GM23338 (cell line): ENCODE measurements around the gene NFKB2. TPM values are rescaled to one million over a fixed set of nuclear protein-coding genes. Genes with fewer than 3 reads are reported as not detected.
A peak's percentile ranks its signal among the peaks of the same experiment; 100 is the strongest.

ENCODE experiments used
- ATAC-seq: fragments of 200-7000 bp; cut with Tn5 transposase; 3 replicates; pipeline ENCODE4 v1.9.1; 2020
- DNase-seq: peaks from one replicate; pipeline ENCODE4 v3.0.0-alpha.2; 2015; ENCODE audit warnings: low spot score
- H2AFZ ChIP-seq: fragments of 200-600 bp; sonication (generic); 2 replicates; pipeline ENCODE4 v1.8.0; 2016; ENCODE audit warnings: antibody characterized with exemption, mild to moderate bottlenecking, moderate library complexity
- H3F3A ChIP-seq: fragments of 200-600 bp; sonication (generic); replicated peaks from 2 replicates; pipeline ENCODE4 v1.8.0; 2017; ENCODE audit warnings: antibody characterized with exemption, mixed run types, low read depth
- H3K27ac ChIP-seq: fragments of 200-600 bp; sonication (generic); 2 replicates; pipeline ENCODE4 v1.6.1; 2016; ENCODE audit warnings: low read depth
- H3K27me3 ChIP-seq: fragments of 200-600 bp; sonication (generic); 2 replicates; pipeline ENCODE4 v1.8.0; 2016; ENCODE audit warnings: mild to moderate bottlenecking, mixed run types, moderate library complexity; ENCODE audit not compliant: insufficient read depth
- H3K36me3 ChIP-seq: fragments of 200-600 bp; sonication (generic); 2 replicates; pipeline ENCODE4 v1.8.0; 2016; ENCODE audit warnings: mild to moderate bottlenecking; ENCODE audit not compliant: insufficient read depth
- H3K4me1 ChIP-seq: fragments of 200-600 bp; sonication (generic); 2 replicates; pipeline ENCODE4 v1.8.0; 2016; ENCODE audit warnings: mild to moderate bottlenecking, moderate library complexity; ENCODE audit not compliant: insufficient read depth
- H3K4me2 ChIP-seq: fragments of 200-600 bp; sonication (generic); 2 replicates; pipeline ENCODE4 v1.7.1; 2017; ENCODE audit warnings: mixed run types
- H3K4me3 ChIP-seq: fragments of 200-600 bp; sonication (generic); 2 replicates; pipeline ENCODE4 v1.6.1; 2016; ENCODE audit warnings: mixed run types
- H3K79me2 ChIP-seq: fragments of 200-600 bp; sonication (generic); replicated peaks from 2 replicates; pipeline ENCODE4 v1.8.0; 2017; ENCODE audit warnings: mild to moderate bottlenecking; ENCODE audit not compliant: insufficient read depth
- H3K9me2 ChIP-seq: fragments of 200-600 bp; sonication (generic); 2 replicates; pipeline ENCODE4 v1.8.0; 2017; ENCODE audit not compliant: insufficient read depth
- H4K20me1 ChIP-seq: fragments of 200-600 bp; sonication (generic); replicated peaks from 2 replicates; pipeline ENCODE4 v1.8.0; 2017; ENCODE audit warnings: mild to moderate bottlenecking; ENCODE audit not compliant: insufficient read depth
- H3K27ac Mint-ChIP-seq: 2 replicates; pipeline ENCODE4 v1.8.0; 2020; ENCODE audit warnings: inconsistent platforms, mild to moderate bottlenecking, moderate library complexity, mixed read lengths
- H3K27me3 Mint-ChIP-seq: 3 replicates; pipeline ENCODE4 v1.8.0; 2022; ENCODE audit warnings: low read depth, mild to moderate bottlenecking, moderate library complexity, mixed read lengths, inconsistent platforms; ENCODE audit not compliant: insufficient read depth, poor library complexity
- H3K36me3 Mint-ChIP-seq: 3 replicates; pipeline ENCODE4 v1.8.0; 2021; ENCODE audit warnings: low read depth, mild to moderate bottlenecking, inconsistent platforms, moderate library complexity, mixed read lengths
- H3K4me1 Mint-ChIP-seq: 3 replicates; pipeline ENCODE4 v1.8.0; 2020; ENCODE audit warnings: mild to moderate bottlenecking, inconsistent platforms, mixed read lengths
- H3K4me3 Mint-ChIP-seq: 3 replicates; pipeline ENCODE4 v1.8.0; 2021; ENCODE audit warnings: moderate library complexity, mild to moderate bottlenecking, inconsistent platforms, mixed read lengths
- H3K9me3 Mint-ChIP-seq: 3 replicates; pipeline ENCODE4 v1.8.0; 2020; ENCODE audit warnings: moderate library complexity, mild to moderate bottlenecking, inconsistent platforms, mixed read lengths
- EZH2 ChIP-seq: fragments of 200-600 bp; sonication (generic); IDR thresholded peaks from one replicate; pipeline ENCODE4 v1.8.0; 2017; ENCODE audit warnings: antibody characterized with exemption, mild to moderate bottlenecking, low read depth; ENCODE audit not compliant: unreplicated experiment
- POLR2AphosphoS5 ChIP-seq: IDR thresholded peaks from 2 replicates; pipeline ENCODE4 v1.6.1; 2016; ENCODE audit warnings: antibody characterized with exemption, low read depth
- polyA plus RNA-seq: library from polyadenylated mRNA; unstranded; fragments of >200 nt; fragmentation: Nextera tagmentation; extraction: Ambion mirVana; gene quantifications from 2 replicates; pipeline ENCODE4 v1.2.1, GENCODE V29; 2016
- total RNA-seq: library from RNA; depleted of rRNA; stranded (reverse); fragments of >200 nt; shearing (Covaris generic); gene quantifications from 2 replicates; pipeline ENCODE4 v1.2.3, GENCODE V29; 2014
- TF ChIP-seq, protein P1 (sequence below): fragments of 250-450 bp; sonication (Bioruptor Pico); IDR thresholded peaks from 2 replicates; pipeline ENCODE4 v1.5.0; 2020; ENCODE audit warnings: mild to moderate bottlenecking, moderate library complexity
- TF ChIP-seq, protein P2 (sequence below), 2 experiments: fragments of 200-600 bp in 1 of 2; sonication (generic) in 1 of 2; conservative IDR thresholded peaks; 2 replicates each; pipeline versions ENCODE4 v1.5.1 to v1.6.1; 2016 to 2017; ENCODE audit warnings: antibody characterized with exemption in 2 of 2, low read depth in 2 of 2, mild to moderate bottlenecking in 2 of 2, moderate library complexity in 1 of 2
- TF ChIP-seq, protein P3 (sequence below): IDR thresholded peaks from one replicate; pipeline ENCODE4 v1.6.1; 2018; ENCODE audit warnings: antibody characterized with exemption; ENCODE audit not compliant: unreplicated experiment

NFKB2 gene
- total and polyA plus RNA-seq, 2 experiments from 2014 or later = 6.8 to 29.4 TPM

DNA sequence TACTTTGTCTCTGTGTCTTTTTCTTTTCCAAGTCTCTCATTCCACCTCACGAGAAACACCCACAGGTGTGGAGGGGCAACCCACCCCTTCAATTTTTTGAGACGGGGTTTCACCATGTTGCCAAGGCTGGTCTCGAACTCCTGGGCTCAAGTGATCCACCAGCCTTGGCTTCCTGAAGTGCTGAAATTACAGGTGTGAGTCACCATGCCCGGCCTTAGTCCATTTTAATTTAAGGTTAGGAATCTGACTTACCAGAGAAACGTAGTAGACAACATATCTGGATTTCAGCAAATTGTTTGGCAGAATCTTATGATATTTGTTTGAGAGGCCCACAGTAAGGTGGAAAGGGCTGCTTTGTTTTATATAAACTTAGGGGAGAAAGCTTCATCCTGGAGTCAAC is 3.2 kb upstream of the NFKB2 start (continued):
- TF ChIP-seq, protein P1, sequence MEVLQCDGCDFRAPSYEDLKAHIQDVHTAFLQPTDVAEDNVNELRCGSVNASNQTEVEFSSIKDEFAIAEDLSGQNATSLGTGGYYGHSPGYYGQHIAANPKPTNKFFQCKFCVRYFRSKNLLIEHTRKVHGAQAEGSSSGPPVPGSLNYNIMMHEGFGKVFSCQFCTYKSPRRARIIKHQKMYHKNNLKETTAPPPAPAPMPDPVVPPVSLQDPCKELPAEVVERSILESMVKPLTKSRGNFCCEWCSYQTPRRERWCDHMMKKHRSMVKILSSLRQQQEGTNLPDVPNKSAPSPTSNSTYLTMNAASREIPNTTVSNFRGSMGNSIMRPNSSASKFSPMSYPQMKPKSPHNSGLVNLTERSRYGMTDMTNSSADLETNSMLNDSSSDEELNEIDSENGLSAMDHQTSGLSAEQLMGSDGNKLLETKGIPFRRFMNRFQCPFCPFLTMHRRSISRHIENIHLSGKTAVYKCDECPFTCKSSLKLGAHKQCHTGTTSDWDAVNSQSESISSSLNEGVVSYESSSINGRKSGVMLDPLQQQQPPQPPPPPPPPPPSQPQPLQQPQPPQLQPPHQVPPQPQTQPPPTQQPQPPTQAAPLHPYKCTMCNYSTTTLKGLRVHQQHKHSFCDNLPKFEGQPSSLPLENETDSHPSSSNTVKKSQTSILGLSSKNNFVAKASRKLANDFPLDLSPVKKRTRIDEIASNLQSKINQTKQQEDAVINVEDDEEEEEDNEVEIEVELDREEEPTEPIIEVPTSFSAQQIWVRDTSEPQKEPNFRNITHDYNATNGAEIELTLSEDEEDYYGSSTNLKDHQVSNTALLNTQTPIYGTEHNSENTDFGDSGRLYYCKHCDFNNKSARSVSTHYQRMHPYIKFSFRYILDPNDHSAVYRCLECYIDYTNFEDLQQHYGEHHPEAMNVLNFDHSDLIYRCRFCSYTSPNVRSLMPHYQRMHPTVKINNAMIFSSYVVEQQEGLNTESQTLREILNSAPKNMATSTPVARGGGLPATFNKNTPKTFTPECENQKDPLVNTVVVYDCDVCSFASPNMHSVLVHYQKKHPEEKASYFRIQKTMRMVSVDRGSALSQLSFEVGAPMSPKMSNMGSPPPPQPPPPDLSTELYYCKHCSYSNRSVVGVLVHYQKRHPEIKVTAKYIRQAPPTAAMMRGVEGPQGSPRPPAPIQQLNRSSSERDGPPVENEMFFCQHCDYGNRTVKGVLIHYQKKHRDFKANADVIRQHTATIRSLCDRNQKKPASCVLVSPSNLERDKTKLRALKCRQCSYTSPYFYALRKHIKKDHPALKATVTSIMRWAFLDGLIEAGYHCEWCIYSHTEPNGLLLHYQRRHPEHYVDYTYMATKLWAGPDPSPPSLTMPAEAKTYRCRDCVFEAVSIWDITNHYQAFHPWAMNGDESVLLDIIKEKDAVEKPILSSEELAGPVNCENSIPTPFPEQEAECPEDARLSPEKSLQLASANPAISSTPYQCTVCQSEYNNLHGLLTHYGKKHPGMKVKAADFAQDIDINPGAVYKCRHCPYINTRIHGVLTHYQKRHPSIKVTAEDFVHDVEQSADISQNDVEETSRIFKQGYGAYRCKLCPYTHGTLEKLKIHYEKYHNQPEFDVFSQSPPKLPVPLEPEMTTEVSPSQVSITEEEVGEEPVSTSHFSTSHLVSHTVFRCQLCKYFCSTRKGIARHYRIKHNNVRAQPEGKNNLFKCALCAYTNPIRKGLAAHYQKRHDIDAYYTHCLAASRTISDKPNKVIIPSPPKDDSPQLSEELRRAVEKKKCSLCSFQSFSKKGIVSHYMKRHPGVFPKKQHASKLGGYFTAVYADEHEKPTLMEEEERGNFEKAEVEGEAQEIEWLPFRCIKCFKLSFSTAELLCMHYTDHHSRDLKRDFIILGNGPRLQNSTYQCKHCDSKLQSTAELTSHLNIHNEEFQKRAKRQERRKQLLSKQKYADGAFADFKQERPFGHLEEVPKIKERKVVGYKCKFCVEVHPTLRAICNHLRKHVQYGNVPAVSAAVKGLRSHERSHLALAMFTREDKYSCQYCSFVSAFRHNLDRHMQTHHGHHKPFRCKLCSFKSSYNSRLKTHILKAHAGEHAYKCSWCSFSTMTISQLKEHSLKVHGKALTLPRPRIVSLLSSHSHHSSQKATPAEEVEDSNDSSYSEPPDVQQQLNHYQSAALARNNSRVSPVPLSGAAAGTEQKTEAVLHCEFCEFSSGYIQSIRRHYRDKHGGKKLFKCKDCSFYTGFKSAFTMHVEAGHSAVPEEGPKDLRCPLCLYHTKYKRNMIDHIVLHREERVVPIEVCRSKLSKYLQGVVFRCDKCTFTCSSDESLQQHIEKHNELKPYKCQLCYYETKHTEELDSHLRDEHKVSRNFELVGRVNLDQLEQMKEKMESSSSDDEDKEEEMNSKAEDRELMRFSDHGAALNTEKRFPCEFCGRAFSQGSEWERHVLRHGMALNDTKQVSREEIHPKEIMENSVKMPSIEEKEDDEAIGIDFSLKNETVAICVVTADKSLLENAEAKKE = no peak

DNA sequence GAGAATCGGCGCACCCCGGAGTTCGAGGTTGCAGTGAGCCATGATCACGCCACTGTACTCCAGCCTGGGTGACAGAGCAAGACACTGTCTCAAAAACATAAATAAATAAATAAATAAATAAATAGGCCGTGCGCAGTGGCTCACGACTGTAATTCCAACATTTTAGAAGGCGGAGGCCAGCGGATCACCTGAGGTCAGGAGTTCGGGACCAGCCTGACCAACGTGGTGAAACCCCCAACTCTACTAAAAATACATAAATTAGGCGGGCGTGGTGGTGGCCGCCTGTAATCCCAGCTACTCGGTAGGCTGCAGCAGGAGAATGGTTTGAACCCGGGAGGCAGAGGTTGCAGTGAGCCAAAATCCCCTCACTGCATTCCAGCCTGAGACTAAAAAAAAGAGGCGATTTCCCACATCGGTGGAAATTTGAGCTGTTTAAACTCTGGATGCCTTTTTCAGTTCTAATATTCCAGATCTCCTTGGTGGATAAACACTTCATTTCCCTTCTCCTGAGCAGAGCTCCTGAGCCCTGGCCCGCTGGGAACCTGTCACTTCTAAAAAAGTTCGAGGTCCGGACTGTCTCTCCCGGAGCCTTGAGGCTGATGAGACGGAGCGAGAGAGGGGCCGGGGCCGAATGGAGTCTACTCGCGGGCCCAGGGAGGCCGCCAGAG is 2.0 kb upstream of the NFKB2 start:
- Mint-ChIP-seq H3K27me3 (peaks cover 44% of the 10 kb centered on the region), H3K36me3 (no peaks in the 10 kb centered on the region; the same call in 2 of the 3 replicates), H3K27ac (no peak overlapping the region), H3K4me1 (peaks cover 14% of the 10 kb centered on the region), H3K9me3 (no peaks in the 10 kb centered on the region), H3K4me3 (peak overlapping the region; percentile 82)
- peaks cover 38% of the 10 kb centered on the region for H3K27me3 ChIP-seq
- H3K4me1 ChIP-seq = peaks cover 11% of the 10 kb centered on the region
- peak overlapping the region; percentile 88 for H3K4me3 ChIP-seq
- no peaks in the 10 kb centered on the region for H3K9me2 ChIP-seq
- H3K27ac ChIP-seq = no peak overlapping the region
- H3K4me2 ChIP-seq = peak overlapping the region; percentile 96
- DNase-seq = peak; percentile 93
- peak; percentile 75 for ATAC-seq
- H3K79me2 ChIP-seq = no peaks in the 10 kb centered on the region
- TF ChIP-seq POLR2AphosphoS5 (no peak), EZH2 (no peak)
- TF ChIP-seq, protein P2, sequence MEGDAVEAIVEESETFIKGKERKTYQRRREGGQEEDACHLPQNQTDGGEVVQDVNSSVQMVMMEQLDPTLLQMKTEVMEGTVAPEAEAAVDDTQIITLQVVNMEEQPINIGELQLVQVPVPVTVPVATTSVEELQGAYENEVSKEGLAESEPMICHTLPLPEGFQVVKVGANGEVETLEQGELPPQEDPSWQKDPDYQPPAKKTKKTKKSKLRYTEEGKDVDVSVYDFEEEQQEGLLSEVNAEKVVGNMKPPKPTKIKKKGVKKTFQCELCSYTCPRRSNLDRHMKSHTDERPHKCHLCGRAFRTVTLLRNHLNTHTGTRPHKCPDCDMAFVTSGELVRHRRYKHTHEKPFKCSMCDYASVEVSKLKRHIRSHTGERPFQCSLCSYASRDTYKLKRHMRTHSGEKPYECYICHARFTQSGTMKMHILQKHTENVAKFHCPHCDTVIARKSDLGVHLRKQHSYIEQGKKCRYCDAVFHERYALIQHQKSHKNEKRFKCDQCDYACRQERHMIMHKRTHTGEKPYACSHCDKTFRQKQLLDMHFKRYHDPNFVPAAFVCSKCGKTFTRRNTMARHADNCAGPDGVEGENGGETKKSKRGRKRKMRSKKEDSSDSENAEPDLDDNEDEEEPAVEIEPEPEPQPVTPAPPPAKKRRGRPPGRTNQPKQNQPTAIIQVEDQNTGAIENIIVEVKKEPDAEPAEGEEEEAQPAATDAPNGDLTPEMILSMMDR (conservative IDR thresholded peaks at IDR 0.05; ENCODE audit: low read depth in 2 of 2) = peak in 1 of 2 experiments; percentile 85; a peak in 2 of 4 replicates
- TF ChIP-seq, protein P3, sequence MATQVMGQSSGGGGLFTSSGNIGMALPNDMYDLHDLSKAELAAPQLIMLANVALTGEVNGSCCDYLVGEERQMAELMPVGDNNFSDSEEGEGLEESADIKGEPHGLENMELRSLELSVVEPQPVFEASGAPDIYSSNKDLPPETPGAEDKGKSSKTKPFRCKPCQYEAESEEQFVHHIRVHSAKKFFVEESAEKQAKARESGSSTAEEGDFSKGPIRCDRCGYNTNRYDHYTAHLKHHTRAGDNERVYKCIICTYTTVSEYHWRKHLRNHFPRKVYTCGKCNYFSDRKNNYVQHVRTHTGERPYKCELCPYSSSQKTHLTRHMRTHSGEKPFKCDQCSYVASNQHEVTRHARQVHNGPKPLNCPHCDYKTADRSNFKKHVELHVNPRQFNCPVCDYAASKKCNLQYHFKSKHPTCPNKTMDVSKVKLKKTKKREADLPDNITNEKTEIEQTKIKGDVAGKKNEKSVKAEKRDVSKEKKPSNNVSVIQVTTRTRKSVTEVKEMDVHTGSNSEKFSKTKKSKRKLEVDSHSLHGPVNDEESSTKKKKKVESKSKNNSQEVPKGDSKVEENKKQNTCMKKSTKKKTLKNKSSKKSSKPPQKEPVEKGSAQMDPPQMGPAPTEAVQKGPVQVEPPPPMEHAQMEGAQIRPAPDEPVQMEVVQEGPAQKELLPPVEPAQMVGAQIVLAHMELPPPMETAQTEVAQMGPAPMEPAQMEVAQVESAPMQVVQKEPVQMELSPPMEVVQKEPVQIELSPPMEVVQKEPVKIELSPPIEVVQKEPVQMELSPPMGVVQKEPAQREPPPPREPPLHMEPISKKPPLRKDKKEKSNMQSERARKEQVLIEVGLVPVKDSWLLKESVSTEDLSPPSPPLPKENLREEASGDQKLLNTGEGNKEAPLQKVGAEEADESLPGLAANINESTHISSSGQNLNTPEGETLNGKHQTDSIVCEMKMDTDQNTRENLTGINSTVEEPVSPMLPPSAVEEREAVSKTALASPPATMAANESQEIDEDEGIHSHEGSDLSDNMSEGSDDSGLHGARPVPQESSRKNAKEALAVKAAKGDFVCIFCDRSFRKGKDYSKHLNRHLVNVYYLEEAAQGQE = no peak
- H4K20me1 ChIP-seq = no peaks in the 10 kb centered on the region; the same call in 1 of the 2 replicates
- no peaks in the 10 kb centered on the region for H3K36me3 ChIP-seq
- 0 out of 2 replicates have a peak, but pooled peaks cover 5% of the 10 kb centered on the region for H3F3A ChIP-seq
- peak overlapping the region; percentile 97 for H2AFZ ChIP-seq
